ENCODE results near the gene HIF1A.

HIF1A gene

GRCh38 chr14:61661471-61662400 is 33.6 kb upstream of the HIF1A start:
- Mint-ChIP-seq H3K36me3 (ENCODE audit: low read depth) (no peaks in the 10 kb centered on the region), H3K27me3 (no peaks in the 10 kb centered on the region), H3K4me1 (ENCODE audit: low read depth) (peaks cover 74% of the 10 kb centered on the region), H3K4me3 (peak overlapping the region; percentile 67), H3K27ac (peak overlapping the region; percentile 98), H3K9me3 (peaks cover 4% of the 10 kb centered on the region)
- no peak for DNase-seq

GRCh38 chr14:61662437-61663311 is 32.6 kb upstream of the HIF1A start:
- H3K27me3 Mint-ChIP-seq: no peaks in the 10 kb centered on the region

GRCh38 chr14:61663312-61663979 is 31.9 kb upstream of the HIF1A start:
- no peak for DNase-seq
- Mint-ChIP-seq H3K36me3 (ENCODE audit: low read depth) (no peaks in the 10 kb centered on the region), H3K4me3 (peak overlapping the region; percentile 67), H3K27me3 (no peaks in the 10 kb centered on the region), H3K4me1 (ENCODE audit: low read depth) (peaks cover 73% of the 10 kb centered on the region), H3K9me3 (peaks cover 2% of the 10 kb centered on the region), H3K27ac (peak overlapping the region; percentile 98)

More at GRCh38 chr14:61662437-61663311, 32.6 kb upstream of the HIF1A start:
- peaks cover 73% of the 10 kb centered on the region for H3K4me1 Mint-ChIP-seq (ENCODE audit: low read depth)
- peak overlapping the region; percentile 98 for H3K27ac Mint-ChIP-seq
- peak; percentile 73 for DNase-seq
- peak overlapping the region; percentile 67 for H3K4me3 Mint-ChIP-seq
- H3K9me3 Mint-ChIP-seq: peaks cover 2% of the 10 kb centered on the region
- H3K36me3 Mint-ChIP-seq (ENCODE audit: low read depth): no peaks in the 10 kb centered on the region

GRCh38 chr14:61668282-61668681 is 27.0 kb upstream of the HIF1A start:
- Mint-ChIP-seq H3K4me1 (ENCODE audit: low read depth) (peaks cover 29% of the 10 kb centered on the region), H3K4me3 (no peak overlapping the region), H3K27me3 (no peaks in the 10 kb centered on the region), H3K27ac (no peak overlapping the region), H3K36me3 (ENCODE audit: low read depth) (no peaks in the 10 kb centered on the region), H3K9me3 (no peaks in the 10 kb centered on the region)
- no peak for DNase-seq

GRCh38 chr14:61670576-61670975 is 24.7 kb upstream of the HIF1A start:
- Mint-ChIP-seq H3K9me3 (no peaks in the 10 kb centered on the region), H3K36me3 (ENCODE audit: low read depth) (no peaks in the 10 kb centered on the region), H3K27ac (no peak overlapping the region), H3K4me1 (ENCODE audit: low read depth) (peaks cover 12% of the 10 kb centered on the region), H3K27me3 (no peaks in the 10 kb centered on the region), H3K4me3 (no peak overlapping the region)
- no peak for DNase-seq

- H3K27me3 Mint-ChIP-seq: no peaks in the 10 kb centered on the region
- DNase-seq: no peak
- H3K4me3 Mint-ChIP-seq: no peak overlapping the region
- H3K9me3 Mint-ChIP-seq: no peaks in the 10 kb centered on the region
- no peaks in the 10 kb centered on the region for H3K36me3 Mint-ChIP-seq (ENCODE audit: low read depth)
- H3K27ac Mint-ChIP-seq: no peak overlapping the region
- H3K4me1 Mint-ChIP-seq (ENCODE audit: low read depth): peaks cover 8% of the 10 kb centered on the region
Observed at GRCh38 chr14:61671082-61671481, 24.2 kb upstream of the HIF1A start.

- Mint-ChIP-seq H3K27ac (peak overlapping the region; percentile 42), H3K9me3 (no peaks in the 10 kb centered on the region), H3K36me3 (ENCODE audit: low read depth) (no peaks in the 10 kb centered on the region), H3K4me1 (ENCODE audit: low read depth) (peaks cover 5% of the 10 kb centered on the region), H3K27me3 (no peaks in the 10 kb centered on the region), H3K4me3 (no peak overlapping the region)
- DNase-seq: no peak
Observed at GRCh38 chr14:61672796-61673195, 22.5 kb upstream of the HIF1A start.

GRCh38 chr14:61673305-61673704 is 22.0 kb upstream of the HIF1A start:
- no peak overlapping the region for H3K4me3 Mint-ChIP-seq

GRCh38 chr14:61675291-61675690 is 20.0 kb upstream of the HIF1A start:
- no peak overlapping the region for H3K27ac Mint-ChIP-seq
- H3K27me3 Mint-ChIP-seq: no peaks in the 10 kb centered on the region
- H3K9me3 Mint-ChIP-seq: no peaks in the 10 kb centered on the region
- no peak for DNase-seq
- no peaks in the 10 kb centered on the region for H3K36me3 Mint-ChIP-seq (ENCODE audit: low read depth)
- H3K4me1 Mint-ChIP-seq (ENCODE audit: low read depth): peaks cover 5% of the 10 kb centered on the region
- H3K4me3 Mint-ChIP-seq: no peak overlapping the region

More at GRCh38 chr14:61673305-61673704, 22.0 kb upstream of the HIF1A start:
- no peak for DNase-seq
- H3K36me3 Mint-ChIP-seq (ENCODE audit: low read depth): no peaks in the 10 kb centered on the region
- no peaks in the 10 kb centered on the region for H3K27me3 Mint-ChIP-seq
- peaks cover 5% of the 10 kb centered on the region for H3K4me1 Mint-ChIP-seq (ENCODE audit: low read depth)
- H3K9me3 Mint-ChIP-seq: no peaks in the 10 kb centered on the region
- no peak overlapping the region for H3K27ac Mint-ChIP-seq

GRCh38 chr14:61677479-61677878 is 17.8 kb upstream of the HIF1A start:
- Mint-ChIP-seq H3K9me3 (no peaks in the 10 kb centered on the region), H3K4me3 (no peak overlapping the region), H3K36me3 (ENCODE audit: low read depth) (no peaks in the 10 kb centered on the region), H3K4me1 (ENCODE audit: low read depth) (peaks cover 5% of the 10 kb centered on the region), H3K27me3 (no peaks in the 10 kb centered on the region), H3K27ac (no peak overlapping the region)
- no peak for DNase-seq

- DNase-seq: no peak
- Mint-ChIP-seq H3K27me3 (no peaks in the 10 kb centered on the region), H3K4me3 (no peak overlapping the region)
Observed at GRCh38 chr14:61678975-61679374, 16.3 kb upstream of the HIF1A start.

GRCh38 chr14:61681413-61681812 is 13.9 kb upstream of the HIF1A start:
- Mint-ChIP-seq H3K9me3 (no peaks in the 10 kb centered on the region), H3K27me3 (no peaks in the 10 kb centered on the region), H3K27ac (no peak overlapping the region), H3K36me3 (ENCODE audit: low read depth) (no peaks in the 10 kb centered on the region), H3K4me1 (ENCODE audit: low read depth) (peaks cover 9% of the 10 kb centered on the region), H3K4me3 (no peak overlapping the region)
- DNase-seq: no peak

More at GRCh38 chr14:61678975-61679374, 16.3 kb upstream of the HIF1A start:
- no peaks in the 10 kb centered on the region for H3K9me3 Mint-ChIP-seq
- no peaks in the 10 kb centered on the region for H3K36me3 Mint-ChIP-seq (ENCODE audit: low read depth)
- no peak overlapping the region for H3K27ac Mint-ChIP-seq
- peaks cover 3% of the 10 kb centered on the region for H3K4me1 Mint-ChIP-seq (ENCODE audit: low read depth)

- H3K27me3 Mint-ChIP-seq: no peaks in the 10 kb centered on the region
- H3K27ac Mint-ChIP-seq: no peak overlapping the region
- H3K9me3 Mint-ChIP-seq: no peaks in the 10 kb centered on the region
- H3K4me3 Mint-ChIP-seq: no peak overlapping the region
- no peaks in the 10 kb centered on the region for H3K36me3 Mint-ChIP-seq (ENCODE audit: low read depth)
- peaks cover 9% of the 10 kb centered on the region for H3K4me1 Mint-ChIP-seq (ENCODE audit: low read depth)
- no peak for DNase-seq
Observed at GRCh38 chr14:61683108-61683507, 12.2 kb upstream of the HIF1A start.

GRCh38 chr14:61690039-61690438 is 5.3 kb upstream of the HIF1A start:
- no peaks in the 10 kb centered on the region for H3K9me3 Mint-ChIP-seq
- DNase-seq: no peak
- no peaks in the 10 kb centered on the region for H3K27me3 Mint-ChIP-seq
- H3K4me1 Mint-ChIP-seq (ENCODE audit: low read depth): peaks cover 37% of the 10 kb centered on the region
- peak overlapping the region; percentile 42 for H3K27ac Mint-ChIP-seq
- no peak overlapping the region for H3K4me3 Mint-ChIP-seq
- peaks cover 4% of the 10 kb centered on the region for H3K36me3 Mint-ChIP-seq (ENCODE audit: low read depth)

Data from activated T-cell treated with anti-CD3 and anti-CD28 coated beads, Interleukin-2, amount 50 U/mL, for 24 hours (primary cell).